K562 (cell line): Measurements from ENCODE around the gene LY6G6F. TPM values are rescaled to one million over a fixed set of nuclear protein-coding genes. Genes with fewer than 3 reads are reported as not detected.
A peak's percentile ranks its signal among the peaks of the same experiment; 100 is the strongest.

Source experiments
- ARHGAP35 ChIP-seq: fragments of 450-650 bp; IDR thresholded peaks from 2 replicates; pipeline ENCODE4 v1.6.1; 2018; ENCODE audit not compliant: partially characterized antibody
- CHCHD3 ChIP-seq: fragments of 250-450 bp; sonication (Bioruptor Pico); IDR thresholded peaks from 2 replicates; pipeline ENCODE4 v2.1.2; 2022; ENCODE audit warnings: mild to moderate bottlenecking
- CREM ChIP-seq: IDR thresholded peaks from 2 replicates; pipeline ENCODE4 v1.6.1; 2014; ENCODE audit warnings: antibody characterized with exemption, low read depth
- FOXA3 ChIP-seq, 2 experiments: fragments of 450-650 bp in 1 of 2; sonication (generic) in 1 of 2; formaldehyde crosslinking; IDR thresholded peaks in 1 of 2; conservative IDR thresholded peaks in 1 of 2; 2 replicates each; pipeline versions ENCODE4 v1.4.0 to v1.8.0; 2020 to 2022; ENCODE audit warnings: mild to moderate bottlenecking in 2 of 2, missing genetic modification reagents in 1 of 2
- FOXK1 ChIP-seq: sonication (generic); formaldehyde crosslinking; IDR thresholded peaks from 2 replicates; pipeline ENCODE4 v1.8.0; 2022; ENCODE audit warnings: missing genetic modification reagents, mild to moderate bottlenecking, borderline replicate concordance
- HMG20B ChIP-seq: fragments of 250-450 bp; sonication (Bioruptor Pico); IDR thresholded peaks from 2 replicates; pipeline ENCODE4 v1.5.0; 2021; ENCODE audit warnings: mild to moderate bottlenecking
- KLF6 ChIP-seq: fragments of 250-450 bp; sonication (Bioruptor Pico); IDR thresholded peaks from 2 replicates; pipeline ENCODE4 v1.4.0; 2020; ENCODE audit warnings: mild to moderate bottlenecking, moderate library complexity, borderline replicate concordance
- SREBF1 ChIP-seq: fragments of 150-350 bp; IDR thresholded peaks from 2 replicates; pipeline ENCODE4 v1.6.1; 2014; ENCODE audit warnings: antibody characterized with exemption, low read depth, low read length, borderline replicate concordance
- TAF15 ChIP-seq: fragments of 200-400 bp; formaldehyde crosslinking; IDR thresholded peaks from 2 replicates; pipeline ENCODE4 v1.6.1; 2017; ENCODE audit warnings: mild to moderate bottlenecking, low read depth, low read length, moderate library complexity
- TCF15 ChIP-seq: fragments of 250-450 bp; sonication (Bioruptor Pico); IDR thresholded peaks from 2 replicates; pipeline ENCODE4 v1.8.0; 2022; ENCODE audit warnings: moderate library complexity, mild to moderate bottlenecking, inconsistent platforms
- USF2 ChIP-seq: sonication (generic); formaldehyde crosslinking; IDR thresholded peaks from 2 replicates; pipeline ENCODE4 v1.5.0; 2020; ENCODE audit warnings: missing genetic modification reagents
- ZBTB40 ChIP-seq, 2 experiments: fragments of 450-650 bp in 1 of 2; sonication (generic) in 1 of 2; formaldehyde crosslinking in 1 of 2; IDR thresholded peaks; 2 replicates each; pipeline versions ENCODE4 v1.7.1 to v1.9.0; 2016 to 2022; ENCODE audit warnings: inconsistent platforms in 1 of 2, mild to moderate bottlenecking in 1 of 2, missing genetic modification reagents in 1 of 2
- ZHX1 ChIP-seq: fragments of 150-350 bp; conservative IDR thresholded peaks from 2 replicates; pipeline ENCODE4 v1.6.1; 2014; ENCODE audit warnings: low read length
- ZNF764 ChIP-seq: fragments of 250-450 bp; sonication (Bioruptor Pico); IDR thresholded peaks from 2 replicates; pipeline ENCODE4 v1.4.0; 2020; ENCODE audit warnings: low read depth, mild to moderate bottlenecking, moderate library complexity
- ZNF79 ChIP-seq: fragments of 250-450 bp; sonication (Bioruptor Pico); IDR thresholded peaks from 2 replicates; pipeline ENCODE4 v1.4.0; 2020; ENCODE audit warnings: low read depth, mild to moderate bottlenecking, moderate library complexity
- polyA plus RNA-seq, 8 experiments: library from polyadenylated mRNA; depleted of rRNA in 4 of 8; stranded (reverse) in 5 of 8; unstranded in 3 of 8; fragments of >200 nt; fragmentation: Nextera tagmentation in 2 of 8; fragmentation: Illumina TruSeq in 1 of 8; extraction: Ambion mirVana in 2 of 8; extraction: Trizol in 1 of 8; gene quantifications; 2 replicates each; pipeline versions ENCODE4 v1.2.1 to v1.2.3, GENCODE V29; 2011 to 2014; ENCODE audit warnings: inconsistent platforms in 1 of 8, missing spikeins in 1 of 8
- total RNA-seq, 7 experiments: library from RNA; depleted of rRNA in 6 of 7; stranded (reverse); fragments of >200 nt in 6 of 7; fragmentation: Illumina TruSeq in 2 of 7; extraction: Trizol in 2 of 7; gene quantifications; 2 replicates each; pipeline versions ENCODE4 v1.2.1 to v1.2.3, GENCODE V29; 2011 to 2021; ENCODE audit warnings: low replicate concordance in 1 of 7

The LY6G6F gene
- total and polyA plus RNA-seq, 9 of the 15 experiments (the other 6 are each of a cell fraction or from before 2014, with no cell fraction given): 0.14 to 0.50 (median 0.28) TPM; not detected in 2

GRCh38 chr6:31686483-31686882 is 20.2 kb upstream of the LY6G6F start (continued):
- TF ChIP-seq ZBTB40 (IDR thresholded peaks at IDR 0.05) (no peak), ZBTB40 (CRISPR knock-in tag; IDR thresholded peaks at IDR 0.05) (no peak), TCF15 (no peak), HMG20B (CRISPR knock-in tag) (no peak), ZHX1 (no peak), ZNF764 (CRISPR knock-in tag) (no peak), TAF15 (no peak), KLF6 (no peak), CREM (0 out of 2 replicates have a peak, but pooled peaks have one; percentile 44), ZNF79 (CRISPR knock-in tag) (no peak), CHCHD3 (CRISPR knock-in tag) (no peak), USF2 (CRISPR knock-in tag) (no peak), SREBF1 (no peak), FOXA3 (CRISPR knock-in tag; conservative IDR thresholded peaks at IDR 0.05 in 1 of 2, IDR thresholded peaks at IDR 0.05 in 1 of 2) (0 out of 4 replicates have a peak, but pooled peaks of 1 of the 2 experiments have one; percentile 44), FOXK1 (peak; percentile 47; the same call in 1 of the 2 replicates), ARHGAP35 (no peak)
